Activated B cell treated with CpG ODN at 0.5 μM for 24 hours (primary cell): ENCODE results near the gene AGAP1. TPM values are rescaled to one million over a fixed set of nuclear protein-coding genes. Genes with fewer than 3 reads are reported as not detected.

Source experiments
- ATAC-seq: fragments of 200-7000 bp; cut with Tn5 transposase; one replicate; pipeline ENCODE4 v1.10.0; 2021; ENCODE audit warnings: low read depth, mild to moderate bottlenecking, moderate library complexity
- CTCF ChIA-PET: fragments of 350-600 bp; sonication (Branson Sonifier 250); formaldehyde crosslinking; loops from one replicate; lab custom pipeline; 2021; ENCODE audit warnings: antibody characterized with exemption; lab: Charles Lee
- POLR2A ChIA-PET: fragments of 350-600 bp; sonication (Branson Sonifier 250); formaldehyde crosslinking; loops from one replicate; lab custom pipeline; 2021; ENCODE audit warnings: antibody characterized with exemption; lab: Charles Lee
- DNase-seq: peaks from one replicate; pipeline ENCODE4 v3.0.0; 2022
- H3K27ac Mint-ChIP-seq: one replicate; pipeline ENCODE4 v1.8.0; 2020; ENCODE audit warnings: mixed read lengths
- H3K27me3 Mint-ChIP-seq: one replicate; pipeline ENCODE4 v1.8.0; 2021; ENCODE audit warnings: mixed read lengths
- H3K36me3 Mint-ChIP-seq: one replicate; pipeline ENCODE4 v1.8.0; 2021; ENCODE audit warnings: low read depth, mixed read lengths
- H3K4me1 Mint-ChIP-seq: one replicate; pipeline ENCODE4 v1.8.0; 2021; ENCODE audit warnings: mixed read lengths
- H3K4me3 Mint-ChIP-seq: one replicate; pipeline ENCODE4 v1.8.0; 2020; ENCODE audit warnings: mild to moderate bottlenecking, mixed read lengths
- H3K9me3 Mint-ChIP-seq: one replicate; pipeline ENCODE4 v1.8.0; 2020; ENCODE audit warnings: mixed read lengths
- CTCF ChIP-seq: fragments of 200-600 bp; IDR thresholded peaks from one replicate; pipeline ENCODE4 v1.8.0; 2022; ENCODE audit warnings: antibody characterized with exemption, mild to moderate bottlenecking
- intact Hi-C: fragments of 100-400 bp; cut with micrococcal nuclease; formaldehyde crosslinking; loops from one replicate; pipeline ENCODE4 v1.15.1; 2024
- total RNA-seq: library from RNA; stranded (reverse); gene quantifications from 2 replicates; pipeline ENCODE4 v1.2.3, GENCODE V29; 2022

The AGAP1 gene
- total RNA-seq, 1 donor from 2014 or later = not detected

GRCh38 chr2:235963853-235964577 lies 470.2 kb downstream of the AGAP1 start:
- H3K9me3 Mint-ChIP-seq = no peaks in the 10 kb centered on the region
- H3K36me3 Mint-ChIP-seq = no peaks in the 10 kb centered on the region
- ChIA-PET POLR2A (no interaction called here), CTCF (no interaction called here)
- H3K4me1 Mint-ChIP-seq = no peaks in the 10 kb centered on the region
- H3K27me3 Mint-ChIP-seq = no peaks in the 10 kb centered on the region
- intact Hi-C loops = no loop called here
- DNase-seq (no peak), ATAC-seq (no peak)
- no peak overlapping the region for H3K4me3 Mint-ChIP-seq
- TF ChIP-seq CTCF = no peak
- H3K27ac Mint-ChIP-seq = no peak overlapping the region

GRCh38 chr2:235964787-235965390 lies 471.0 kb downstream of the AGAP1 start:
- TF ChIP-seq CTCF = no peak
- CTCF ChIA-PET = no interaction called here
- Mint-ChIP-seq H3K27ac (no peak overlapping the region), H3K4me1 (no peaks in the 10 kb centered on the region), H3K36me3 (no peaks in the 10 kb centered on the region), H3K4me3 (no peak overlapping the region), H3K27me3 (no peaks in the 10 kb centered on the region), H3K9me3 (no peaks in the 10 kb centered on the region)
- no peak for ATAC-seq
- no peak for DNase-seq
- intact Hi-C loops = no loop called here
- POLR2A ChIA-PET = no interaction called here

DNA sequence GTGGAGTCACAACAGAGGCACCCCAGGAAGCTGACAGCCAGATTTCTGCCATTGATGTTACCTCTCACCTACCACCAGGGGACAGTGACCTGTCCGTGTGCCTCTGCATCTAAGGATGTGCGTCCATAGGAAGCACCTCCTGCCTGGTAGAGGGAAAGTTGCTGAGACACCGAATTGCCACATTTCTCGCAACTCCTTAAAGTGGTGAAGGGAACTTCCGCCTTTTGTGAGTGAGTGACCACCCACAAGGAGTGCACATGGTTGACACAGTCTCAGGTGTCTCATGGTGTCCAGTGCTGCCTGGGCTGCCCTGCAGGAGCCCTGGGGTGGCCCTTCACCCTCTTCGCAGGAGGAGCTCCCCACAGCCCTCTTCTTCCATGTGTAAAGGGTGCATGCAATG lies 472.6 kb downstream of the AGAP1 start:
- intact Hi-C loops = no loop called here
- Mint-ChIP-seq H3K9me3 (no peaks in the 10 kb centered on the region), H3K27me3 (no peaks in the 10 kb centered on the region), H3K36me3 (no peaks in the 10 kb centered on the region), H3K27ac (no peak overlapping the region), H3K4me1 (no peaks in the 10 kb centered on the region), H3K4me3 (no peak overlapping the region)
- CTCF ChIA-PET = no interaction called here
- DNase-seq (no peak), ATAC-seq (no peak)
- POLR2A ChIA-PET = no interaction called here
- no peak for TF ChIP-seq CTCF

- Mint-ChIP-seq H3K27ac (no peak overlapping the region), H3K27me3 (no peaks in the 10 kb centered on the region), H3K4me3 (no peak overlapping the region), H3K9me3 (no peaks in the 10 kb centered on the region), H3K36me3 (no peaks in the 10 kb centered on the region), H3K4me1 (no peaks in the 10 kb centered on the region)
- ChIA-PET POLR2A (no interaction called here), CTCF (no interaction called here)
- DNase-seq (no peak), ATAC-seq (no peak)
- TF ChIP-seq CTCF = no peak
- intact Hi-C loops = no loop called here
Observed at GRCh38 chr2:235966932-235967757, 473.3 kb downstream of the AGAP1 start.

DNA sequence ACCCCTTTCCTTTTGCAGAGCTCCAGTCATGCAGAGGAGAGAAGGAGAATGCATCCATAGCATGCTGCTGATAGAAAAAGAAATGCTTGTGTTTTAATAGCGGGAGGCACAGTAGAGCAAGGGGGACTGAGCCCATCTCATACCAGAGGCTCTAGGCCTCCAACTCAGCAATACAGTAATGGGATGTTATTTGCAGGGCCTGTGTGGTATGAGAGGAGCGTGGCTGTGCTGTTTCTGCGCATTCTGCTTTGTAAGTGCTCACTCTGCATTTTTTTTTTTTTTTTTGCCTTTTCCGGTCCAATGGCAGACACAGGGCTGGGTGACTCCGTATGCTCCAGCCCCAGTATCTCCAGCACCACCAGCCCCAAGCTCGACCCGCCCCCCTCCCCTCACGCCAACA lies 474.3 kb downstream of the AGAP1 start:
- DNase-seq = no peak
- Mint-ChIP-seq H3K27ac (no peak overlapping the region), H3K4me3 (no peak overlapping the region), H3K27me3 (no peaks in the 10 kb centered on the region), H3K36me3 (no peaks in the 10 kb centered on the region), H3K4me1 (no peaks in the 10 kb centered on the region), H3K9me3 (no peaks in the 10 kb centered on the region)
- ChIA-PET POLR2A (no interaction called here), CTCF (no interaction called here)
- no peak for ATAC-seq
- no peak for TF ChIP-seq CTCF
- intact Hi-C loops = no loop called here
